ENCODE data around the gene GPR82. TPM values are rescaled to one million over a fixed set of nuclear protein-coding genes. Genes with fewer than 3 reads are reported as not detected.

GPR82 gene
- total RNA-seq, 1 experiment from 2014 or later, result not detected

- Histone ChIP-seq H3K27ac (no peak overlapping the region), H3K4me3 (no peak overlapping the region), H3K27me3 (ENCODE audit: insufficient read depth, low read depth) (no peaks in the 10 kb centered on the region), H3K9me3 (ENCODE audit: insufficient read depth, low read depth) (no peaks in the 10 kb centered on the region), H3K4me2 (no peak overlapping the region), H3K36me3 (ENCODE audit: low read depth) (no peaks in the 10 kb centered on the region), H3K9me2 (ENCODE audit: insufficient read depth) (no peaks in the 10 kb centered on the region), H2AFZ (no peak overlapping the region), H4K20me1 (ENCODE audit: insufficient read depth) (no peaks in the 10 kb centered on the region), H3K4me1 (replicated peaks; ENCODE audit: insufficient read depth) (no peaks in the 10 kb centered on the region), H3F3A (ENCODE audit: insufficient read depth, low read depth) (no peaks in the 10 kb centered on the region), H3K79me2 (ENCODE audit: low read depth) (no peaks in the 10 kb centered on the region)
- CTCF ChIA-PET, result no interaction called here
- no TSS peak for BruUV-seq (replicated peaks)
- POLR2A ChIA-PET (ENCODE audit: unreplicated experiment), result no interaction called here
- intact Hi-C loops (cut with micrococcal nuclease; ENCODE audit: unreplicated experiment), result no loop called here
- no peak for DNase-seq
- TF ChIP-seq CTCF (conservative IDR thresholded peaks at IDR 0.05), result no peak
- no peak for TF ChIP-seq EZH2 (IDR thresholded peaks at IDR 0.05; ENCODE audit: low read depth)
Observed at GRCh38 chrX:41703574-41704029, 20.4 kb upstream of the GPR82 start.

- H2AFZ ChIP-seq, result no peak overlapping the region
- no peaks in the 10 kb centered on the region for H3F3A ChIP-seq (ENCODE audit: insufficient read depth, low read depth)
- POLR2A ChIA-PET (ENCODE audit: unreplicated experiment), result no interaction called here
- CTCF ChIA-PET, result no interaction called here
- H3K27ac ChIP-seq, result no peak overlapping the region
- H4K20me1 ChIP-seq (ENCODE audit: insufficient read depth), result no peaks in the 10 kb centered on the region
- no peaks in the 10 kb centered on the region for H3K9me2 ChIP-seq (ENCODE audit: insufficient read depth)
- no peak overlapping the region for H3K4me3 ChIP-seq
- no peaks in the 10 kb centered on the region for H3K9me3 ChIP-seq (ENCODE audit: insufficient read depth, low read depth)
- intact Hi-C loops (cut with micrococcal nuclease; ENCODE audit: unreplicated experiment), result no loop called here
- no peak for DNase-seq
- H3K4me2 ChIP-seq, result no peak overlapping the region
- H3K79me2 ChIP-seq (ENCODE audit: low read depth), result no peaks in the 10 kb centered on the region
- no peaks in the 10 kb centered on the region for H3K27me3 ChIP-seq (ENCODE audit: insufficient read depth, low read depth)
- no peak for TF ChIP-seq CTCF (conservative IDR thresholded peaks at IDR 0.05)
- no peak for TF ChIP-seq EZH2 (IDR thresholded peaks at IDR 0.05; ENCODE audit: low read depth)
- H3K4me1 ChIP-seq (replicated peaks; ENCODE audit: insufficient read depth), result no peaks in the 10 kb centered on the region
- H3K36me3 ChIP-seq (ENCODE audit: low read depth), result no peaks in the 10 kb centered on the region
- BruUV-seq (replicated peaks), result no TSS peak
Observed at GRCh38 chrX:41705042-41705441, 18.9 kb upstream of the GPR82 start.

- no peaks in the 10 kb centered on the region for H3K79me2 ChIP-seq (ENCODE audit: low read depth)
- CTCF ChIA-PET, result no interaction called here
- TF ChIP-seq EZH2 (IDR thresholded peaks at IDR 0.05; ENCODE audit: low read depth) (no peak), CTCF (conservative IDR thresholded peaks at IDR 0.05) (no peak)
- H3K4me3 ChIP-seq, result no peak overlapping the region
- POLR2A ChIA-PET (ENCODE audit: unreplicated experiment), result no interaction called here
- H3K4me1 ChIP-seq (replicated peaks; ENCODE audit: insufficient read depth), result no peaks in the 10 kb centered on the region
- intact Hi-C loops (cut with micrococcal nuclease; ENCODE audit: unreplicated experiment), result no loop called here
- no peak overlapping the region for H3K27ac ChIP-seq
- no peak overlapping the region for H3K4me2 ChIP-seq
- H4K20me1 ChIP-seq (ENCODE audit: insufficient read depth), result no peaks in the 10 kb centered on the region
- no TSS peak for BruUV-seq (replicated peaks)
- no peaks in the 10 kb centered on the region for H3F3A ChIP-seq (ENCODE audit: insufficient read depth, low read depth)
- no peaks in the 10 kb centered on the region for H3K27me3 ChIP-seq (ENCODE audit: insufficient read depth, low read depth)
- DNase-seq, result no peak
- no peaks in the 10 kb centered on the region for H3K9me2 ChIP-seq (ENCODE audit: insufficient read depth)
- H3K9me3 ChIP-seq (ENCODE audit: insufficient read depth, low read depth), result no peaks in the 10 kb centered on the region
- no peak overlapping the region for H2AFZ ChIP-seq
- no peaks in the 10 kb centered on the region for H3K36me3 ChIP-seq (ENCODE audit: low read depth)
Observed at GRCh38 chrX:41705680-41706374, 18.2 kb upstream of the GPR82 start.

All from PC-9 (cell line).